Lower leg skin (tissue), 3 donors: ENCODE measurements around the gene PLD1.

Experiments used
- POLR2A ChIP-seq, 2 donors: fragments of 450-650 bp; IDR thresholded peaks; one replicate each; pipeline ENCODE4 v1.6.1; 2016 to 2017; ENCODE audit warnings: antibody characterized with exemption in 2 of 2, mild to moderate bottlenecking in 1 of 2, moderate library complexity in 1 of 2
- TF ChIP-seq, protein P1 (sequence below), 3 donors: fragments of 450-650 bp; IDR thresholded peaks; one replicate each; pipeline ENCODE4 v1.5.1; 2016; ENCODE audit warnings: antibody characterized with exemption in 3 of 3, mild to moderate bottlenecking in 3 of 3, moderate library complexity in 2 of 3

DNA sequence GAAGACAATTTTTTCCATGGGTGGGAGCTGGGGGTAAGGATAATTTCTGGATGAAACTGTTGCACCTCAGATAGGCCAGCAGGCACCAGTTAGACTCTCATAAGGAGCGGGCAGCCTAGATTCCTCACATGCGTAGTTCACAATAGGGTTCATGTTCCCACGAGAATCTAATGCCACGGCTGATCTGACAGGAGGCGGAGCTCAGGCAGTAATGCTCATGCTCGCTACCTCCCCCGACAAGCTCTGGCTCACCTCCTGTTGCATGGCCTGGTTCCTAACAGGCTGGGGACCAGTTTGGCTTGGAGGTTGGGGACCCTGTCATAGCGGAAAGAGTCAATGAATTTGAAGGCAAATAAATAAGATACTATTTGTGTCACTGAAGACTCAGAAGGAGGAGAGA, 105.5 kb downstream of the PLD1 start:
- TF ChIP-seq, protein P1, sequence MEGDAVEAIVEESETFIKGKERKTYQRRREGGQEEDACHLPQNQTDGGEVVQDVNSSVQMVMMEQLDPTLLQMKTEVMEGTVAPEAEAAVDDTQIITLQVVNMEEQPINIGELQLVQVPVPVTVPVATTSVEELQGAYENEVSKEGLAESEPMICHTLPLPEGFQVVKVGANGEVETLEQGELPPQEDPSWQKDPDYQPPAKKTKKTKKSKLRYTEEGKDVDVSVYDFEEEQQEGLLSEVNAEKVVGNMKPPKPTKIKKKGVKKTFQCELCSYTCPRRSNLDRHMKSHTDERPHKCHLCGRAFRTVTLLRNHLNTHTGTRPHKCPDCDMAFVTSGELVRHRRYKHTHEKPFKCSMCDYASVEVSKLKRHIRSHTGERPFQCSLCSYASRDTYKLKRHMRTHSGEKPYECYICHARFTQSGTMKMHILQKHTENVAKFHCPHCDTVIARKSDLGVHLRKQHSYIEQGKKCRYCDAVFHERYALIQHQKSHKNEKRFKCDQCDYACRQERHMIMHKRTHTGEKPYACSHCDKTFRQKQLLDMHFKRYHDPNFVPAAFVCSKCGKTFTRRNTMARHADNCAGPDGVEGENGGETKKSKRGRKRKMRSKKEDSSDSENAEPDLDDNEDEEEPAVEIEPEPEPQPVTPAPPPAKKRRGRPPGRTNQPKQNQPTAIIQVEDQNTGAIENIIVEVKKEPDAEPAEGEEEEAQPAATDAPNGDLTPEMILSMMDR (IDR thresholded peaks at IDR 0.05), result no peak
- no peak for TF ChIP-seq POLR2A (IDR thresholded peaks at IDR 0.05)
